Stimulated activated CD4-positive, alpha-beta T cell treated with anti-CD3 and anti-CD28 coated beads, TNF-alpha, amount 100 ng/mL, for 1 hour (primary cell): ENCODE measurements around the gene DCTN4.
"Not testable (repeated sequence)": the region's sequence is repeated elsewhere in the genome, so short reads cannot be mapped to it uniquely, and the experiment has no call there.

ENCODE experiments used
- DNase-seq, 3 donors: peaks; one replicate each; pipeline ENCODE4 v3.0.0-alpha.2; 2020; ENCODE audit warnings: low read depth in 3 of 3, low spot score in 1 of 3

DCTN4 gene

GRCh38 chr5:150758531-150759333 is at the start of gene DCTN4:
TSS of gene DCTN4 (minus strand) at chr5:150759017. CDS start at chr5:150758993, 24 bp downstream.
- peak; percentile 74 to 82 (median 81) for DNase-seq

GRCh38 chr5:150804388-150804787 is 45.6 kb upstream of the DCTN4 start:
- DNase-seq: no peak

GRCh38 chr5:150801117-150801927 is 42.5 kb upstream of the DCTN4 start:
- DNase-seq: no peak

- DNase-seq: no peak
These were observed 38.6 kb upstream of the DCTN4 start for GRCh38 chr5:150797384-150797783.

GRCh38 chr5:150794927-150795326 is 36.1 kb upstream of the DCTN4 start:
- no peak for DNase-seq

GRCh38 chr5:150793423-150793888 is 34.6 kb upstream of the DCTN4 start:
- DNase-seq: not testable (repeated sequence)

GRCh38 chr5:150791536-150791935 is 32.7 kb upstream of the DCTN4 start:
- no peak for DNase-seq

GRCh38 chr5:150789943-150790611 is 31.3 kb upstream of the DCTN4 start:
- DNase-seq: peak; percentile 20 to 47 (median 35)

GRCh38 chr5:150789450-150789849 is 30.6 kb upstream of the DCTN4 start:
- DNase-seq: no peak

GRCh38 chr5:150788977-150789376 is 30.2 kb upstream of the DCTN4 start:
- no peak for DNase-seq

- no peak for DNase-seq
These were observed 28.8 kb upstream of the DCTN4 start for GRCh38 chr5:150787656-150788055.

- no peak for DNase-seq
These were observed 28.1 kb upstream of the DCTN4 start for GRCh38 chr5:150786876-150787275.

GRCh38 chr5:150785950-150786349 is 27.1 kb upstream of the DCTN4 start:
- no peak for DNase-seq

GRCh38 chr5:150783422-150783928 is 24.7 kb upstream of the DCTN4 start:
- peak in 2 of 3 donors; percentile 31 to 33 for DNase-seq

GRCh38 chr5:150782850-150783249 is 24.0 kb upstream of the DCTN4 start:
- DNase-seq: no peak

- no peak for DNase-seq
These were observed 23.1 kb upstream of the DCTN4 start for GRCh38 chr5:150781706-150782614.

GRCh38 chr5:150780816-150781221 is 22.0 kb upstream of the DCTN4 start:
- no peak for DNase-seq

GRCh38 chr5:150780187-150780692 is 21.4 kb upstream of the DCTN4 start:
- no peak for DNase-seq

- DNase-seq: no peak
These were observed 20.8 kb upstream of the DCTN4 start for GRCh38 chr5:150779397-150780186.
